GM10248 (cell line): ENCODE measurements around the gene MALRD1.

Source experiments
- CTCF ChIA-PET: fragments of 300-600 bp; sonication (Branson Sonifier 250); formaldehyde crosslinking; extraction: SDS; loops from one replicate; lab custom pipeline; 2021; ENCODE audit warnings: antibody characterized with exemption; lab: Yijun Ruan, JAX
- POLR2A ChIA-PET: fragments of 350-650 bp; sonication (Branson Sonifier 250); formaldehyde crosslinking; extraction: SDS; loops from one replicate; lab custom pipeline; 2020; ENCODE audit warnings: antibody characterized with exemption; lab: Yijun Ruan, JAX
- DNase-seq: peaks from one replicate; pipeline ENCODE4 v3.0.0; 2012; ENCODE audit errors: extremely low spot score
- CTCF ChIP-seq: IDR thresholded peaks from 2 replicates; pipeline ENCODE4 v1.5.1; 2012; ENCODE audit warnings: mild to moderate bottlenecking, low read depth; ENCODE audit errors: extremely low read depth, missing control alignments, control extremely low read depth

The MALRD1 gene

GRCh38 chr10:19209319-19209718 lies 160.7 kb downstream of the MALRD1 start:
- no peak for TF ChIP-seq CTCF
- POLR2A ChIA-PET = no interaction called here
- CTCF ChIA-PET = no interaction called here
- DNase-seq = no peak

GRCh38 chr10:19212590-19212989 lies 164.0 kb downstream of the MALRD1 start:
- ChIA-PET POLR2A (no interaction called here), CTCF (interaction anchor here (1.2 to 1.5 kb wide), 2 partner anchors 9 to 18 kb away, joined by 3 to 4 read pairs; no protein-coding TSS in a partner anchor)
- no peak for TF ChIP-seq CTCF
- no peak for DNase-seq

GRCh38 chr10:19221216-19221615 lies 172.6 kb downstream of the MALRD1 start:
- ChIA-PET POLR2A (no interaction called here), CTCF (interaction anchor here (1.0 kb wide), 1 partner anchor 8 kb away, joined by 4 read pairs; no protein-coding TSS in a partner anchor)
- DNase-seq = no peak
- no peak for TF ChIP-seq CTCF

- DNase-seq = no peak
- TF ChIP-seq CTCF = no peak
- CTCF ChIA-PET = no interaction called here
- POLR2A ChIA-PET = no interaction called here
Measured at GRCh38 chr10:19226025-19226424, 177.4 kb downstream of the MALRD1 start.

GRCh38 chr10:19231034-19231433 lies 182.4 kb downstream of the MALRD1 start:
- ChIA-PET CTCF (interaction anchor here (0.9 to 1.2 kb wide), 2 partner anchors 14 to 19 kb away, joined by 3 read pairs; no protein-coding TSS in a partner anchor), POLR2A (no interaction called here)
- no peak for TF ChIP-seq CTCF
- no peak for DNase-seq

- ChIA-PET CTCF (interaction anchor here (1.0 to 1.1 kb wide), 2 partner anchors 15 to 22 kb away, joined by 3 to 7 read pairs; no protein-coding TSS in a partner anchor), POLR2A (no interaction called here)
- TF ChIP-seq CTCF = no peak
- DNase-seq = no peak
Measured at GRCh38 chr10:19245889-19246752, 197.5 kb downstream of the MALRD1 start.
